DND-41 (cell line): Measurements from ENCODE around the gene CCDC159.

Experiments used
- CTCF ChIP-seq: IDR thresholded peaks from 2 replicates; pipeline ENCODE4 v1.5.1; 2012; ENCODE audit warnings: borderline replicate concordance, low read length, moderate library complexity, mild to moderate bottlenecking; ENCODE audit not compliant: poor library complexity, severe bottlenecking; ENCODE audit errors: extremely low read depth
- EZH2 ChIP-seq: IDR thresholded peaks from 3 replicates; pipeline ENCODE4 v1.6.1; 2012; ENCODE audit warnings: borderline replicate concordance, low read depth, mild to moderate bottlenecking, moderate library complexity, low read length, inconsistent platforms; ENCODE audit not compliant: severe bottlenecking

GRCh38 chr19:11364296-11364904, 18.1 kb downstream of the CCDC159 start:
- TF ChIP-seq CTCF: no peak
- TF ChIP-seq EZH2: no peak
